Smooth muscle cell (in vitro differentiated cells): ENCODE results near the gene ZNFX1. TPM values are rescaled to one million over a fixed set of nuclear protein-coding genes. Genes with fewer than 3 reads are reported as not detected.
"Not testable (repeated sequence)": the region's sequence is repeated elsewhere in the genome, so short reads cannot be mapped to it uniquely, and the experiment has no call there.

Source experiments
- DNase-seq: peaks from one replicate; lab custom pipeline; 2025; ENCODE audit not compliant: unreplicated experiment; lab: John Stamatoyannopoulos, UW
- H2AFZ ChIP-seq: fragments of 200-600 bp; sonication (generic); 2 replicates; pipeline ENCODE4 v1.6.0; 2016; ENCODE audit warnings: antibody characterized with exemption, low read depth, mild to moderate bottlenecking
- H3F3A ChIP-seq: fragments of 200-600 bp; sonication (generic); 2 replicates; pipeline ENCODE4 v1.6.0; 2017; ENCODE audit warnings: antibody characterized with exemption, low read depth
- H3K27ac ChIP-seq: fragments of 200-600 bp; sonication (generic); 2 replicates; pipeline ENCODE4 v1.5.1; 2016; ENCODE audit warnings: low read depth, mild to moderate bottlenecking
- H3K27me3 ChIP-seq: fragments of 200-600 bp; sonication (generic); 2 replicates; pipeline ENCODE4 v1.6.1; 2016; ENCODE audit warnings: low read depth, mild to moderate bottlenecking
- H3K36me3 ChIP-seq: fragments of 200-600 bp; sonication (generic); 2 replicates; pipeline ENCODE4 v1.5.1; 2016; ENCODE audit warnings: low read depth
- H3K4me1 ChIP-seq: fragments of 200-600 bp; sonication (generic); 2 replicates; pipeline ENCODE4 v1.5.1; 2016; ENCODE audit warnings: low read depth
- H3K4me2 ChIP-seq: fragments of 200-600 bp; sonication (generic); 2 replicates; pipeline ENCODE4 v1.6.0; 2016; ENCODE audit warnings: mild to moderate bottlenecking
- H3K4me3 ChIP-seq: fragments of 200-600 bp; sonication (generic); 2 replicates; pipeline ENCODE4 v1.5.1; 2016; ENCODE audit warnings: mild to moderate bottlenecking
- H3K79me2 ChIP-seq: fragments of 200-600 bp; sonication (generic); 2 replicates; pipeline ENCODE4 v1.6.0; 2016; ENCODE audit warnings: low read depth, mild to moderate bottlenecking
- H3K9ac ChIP-seq: fragments of 200-600 bp; sonication (generic); 2 replicates; pipeline ENCODE4 v1.6.0; 2016; ENCODE audit warnings: low read depth
- H3K9me3 ChIP-seq: fragments of 200-600 bp; sonication (generic); replicated peaks from 2 replicates; pipeline ENCODE4 v1.5.1; 2016; ENCODE audit warnings: low read depth
- H4K20me1 ChIP-seq: fragments of 200-600 bp; sonication (generic); 2 replicates; pipeline ENCODE4 v1.6.0; 2016; ENCODE audit warnings: low read depth
- WGBS: methylation state at CpG from one replicate; pipeline ENCODE4 v1.1.7; 2016; ENCODE audit warnings: low lambda C conversion rate; 5-methylcytosine and 5-hydroxymethylcytosine counted together
- polyA plus RNA-seq: library from polyadenylated mRNA; unstranded; fragments of >200 nt; fragmentation: Nextera tagmentation; extraction: Ambion mirVana; gene quantifications from 2 replicates; pipeline ENCODE4 v1.2.1, GENCODE V29; 2016
- total RNA-seq: library from RNA; depleted of rRNA; stranded (reverse); fragments of >200 nt; gene quantifications from 2 replicates; pipeline ENCODE4 v1.2.3, GENCODE V29; 2014
- TF ChIP-seq, protein P1 (sequence below): fragments of 200-600 bp; sonication (generic); IDR thresholded peaks from 2 replicates; pipeline ENCODE4 v1.5.1; 2017; ENCODE audit warnings: borderline replicate concordance, mild to moderate bottlenecking, antibody characterized with exemption; ENCODE audit not compliant: insufficient read depth, poor library complexity, severe bottlenecking

The ZNFX1 gene
- total and polyA plus RNA-seq, 2 experiments from 2014 or later, result 15.9 to 16.4 TPM

DNA sequence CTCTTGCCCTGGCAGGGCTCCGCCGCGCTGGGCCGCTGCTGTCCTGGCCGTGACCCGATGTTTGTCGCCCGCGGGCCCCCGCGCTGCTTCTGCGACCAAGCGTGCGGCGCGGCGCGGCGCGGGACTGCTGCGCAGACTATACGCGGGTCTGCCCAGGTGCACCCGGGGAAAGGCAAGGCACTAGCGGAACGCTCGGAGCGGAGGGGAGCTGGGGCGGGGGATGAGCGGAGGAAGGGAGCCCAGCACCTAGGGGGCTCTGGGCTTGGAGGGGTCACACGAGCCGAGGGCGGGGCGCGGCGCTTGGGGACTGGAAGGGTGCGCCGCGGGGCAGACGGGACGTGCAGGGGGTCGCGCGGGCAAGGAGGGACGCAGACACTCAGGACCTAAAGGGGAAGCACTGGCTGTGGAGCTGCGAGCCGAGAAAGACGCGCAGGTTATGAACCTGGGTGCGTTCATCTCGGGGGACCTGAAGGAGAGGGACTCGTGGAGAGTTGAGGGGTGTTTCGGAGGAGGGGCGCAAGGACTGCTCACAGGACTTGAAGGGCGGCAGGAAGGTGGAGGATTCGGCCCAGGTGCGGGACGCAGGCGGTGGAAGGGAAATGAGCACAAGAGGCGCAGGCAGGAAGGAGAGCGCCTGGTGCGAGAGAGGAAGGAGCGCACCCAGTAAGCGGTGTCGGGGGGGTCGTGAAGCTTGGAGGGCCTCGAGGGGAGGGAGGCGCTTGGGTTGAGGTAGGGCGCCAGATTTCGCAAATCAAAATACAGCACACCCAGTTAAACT is 40.8 kb upstream of the ZNFX1 start:
- no peaks in the 10 kb centered on the region for H3K9me3 ChIP-seq
- H3K4me1 ChIP-seq, result peaks cover 7% of the 10 kb centered on the region
- WGBS, result 3% methylated on average over 60 of the region's 70 CpGs
- TF ChIP-seq, protein P1, sequence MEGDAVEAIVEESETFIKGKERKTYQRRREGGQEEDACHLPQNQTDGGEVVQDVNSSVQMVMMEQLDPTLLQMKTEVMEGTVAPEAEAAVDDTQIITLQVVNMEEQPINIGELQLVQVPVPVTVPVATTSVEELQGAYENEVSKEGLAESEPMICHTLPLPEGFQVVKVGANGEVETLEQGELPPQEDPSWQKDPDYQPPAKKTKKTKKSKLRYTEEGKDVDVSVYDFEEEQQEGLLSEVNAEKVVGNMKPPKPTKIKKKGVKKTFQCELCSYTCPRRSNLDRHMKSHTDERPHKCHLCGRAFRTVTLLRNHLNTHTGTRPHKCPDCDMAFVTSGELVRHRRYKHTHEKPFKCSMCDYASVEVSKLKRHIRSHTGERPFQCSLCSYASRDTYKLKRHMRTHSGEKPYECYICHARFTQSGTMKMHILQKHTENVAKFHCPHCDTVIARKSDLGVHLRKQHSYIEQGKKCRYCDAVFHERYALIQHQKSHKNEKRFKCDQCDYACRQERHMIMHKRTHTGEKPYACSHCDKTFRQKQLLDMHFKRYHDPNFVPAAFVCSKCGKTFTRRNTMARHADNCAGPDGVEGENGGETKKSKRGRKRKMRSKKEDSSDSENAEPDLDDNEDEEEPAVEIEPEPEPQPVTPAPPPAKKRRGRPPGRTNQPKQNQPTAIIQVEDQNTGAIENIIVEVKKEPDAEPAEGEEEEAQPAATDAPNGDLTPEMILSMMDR, result no peak
- peaks cover 79% of the 10 kb centered on the region for H3K27me3 ChIP-seq
- H3F3A ChIP-seq, result no peaks in the 10 kb centered on the region
- H3K27ac ChIP-seq, result no peak overlapping the region
- no peaks in the 10 kb centered on the region for H4K20me1 ChIP-seq
- peak overlapping the region; percentile 36 for H3K4me3 ChIP-seq
- H3K9ac ChIP-seq, result no peak overlapping the region
- H3K79me2 ChIP-seq, result no peaks in the 10 kb centered on the region
- H2AFZ ChIP-seq, result no peak overlapping the region
- no peak for DNase-seq
- H3K36me3 ChIP-seq, result no peaks in the 10 kb centered on the region
- peak overlapping the region; percentile 37 for H3K4me2 ChIP-seq

DNA sequence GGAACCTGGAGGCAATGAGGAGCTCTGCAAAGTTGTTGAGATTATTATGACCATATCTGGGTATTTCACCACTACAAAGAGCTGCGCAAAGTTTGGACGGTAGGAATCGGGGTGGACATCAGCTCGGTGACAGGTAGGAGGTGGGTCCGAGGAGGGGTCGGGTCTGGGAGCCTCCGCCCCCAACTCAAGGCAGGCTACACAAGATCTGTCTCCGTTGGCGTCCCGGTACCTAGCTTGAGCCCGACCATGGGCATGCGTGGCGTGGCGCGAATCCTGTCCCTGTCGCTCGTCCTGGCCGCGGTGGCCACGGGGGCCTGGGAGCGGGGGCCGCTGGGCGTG is 40.2 kb upstream of the ZNFX1 start:
- Histone ChIP-seq H3K27ac (no peak overlapping the region), H3K4me2 (peak overlapping the region; percentile 37), H3K27me3 (peaks cover 81% of the 10 kb centered on the region), H3K79me2 (no peaks in the 10 kb centered on the region), H3K9me3 (no peaks in the 10 kb centered on the region), H3K4me1 (peaks cover 7% of the 10 kb centered on the region), H2AFZ (no peak overlapping the region), H4K20me1 (no peaks in the 10 kb centered on the region), H3K9ac (no peak overlapping the region), H3F3A (no peaks in the 10 kb centered on the region), H3K36me3 (no peaks in the 10 kb centered on the region), H3K4me3 (peak overlapping the region; percentile 36)
- 13% methylated on average over 23 of the region's 23 CpGs for WGBS
- no peak for DNase-seq
- TF ChIP-seq, protein P1, result no peak

DNA sequence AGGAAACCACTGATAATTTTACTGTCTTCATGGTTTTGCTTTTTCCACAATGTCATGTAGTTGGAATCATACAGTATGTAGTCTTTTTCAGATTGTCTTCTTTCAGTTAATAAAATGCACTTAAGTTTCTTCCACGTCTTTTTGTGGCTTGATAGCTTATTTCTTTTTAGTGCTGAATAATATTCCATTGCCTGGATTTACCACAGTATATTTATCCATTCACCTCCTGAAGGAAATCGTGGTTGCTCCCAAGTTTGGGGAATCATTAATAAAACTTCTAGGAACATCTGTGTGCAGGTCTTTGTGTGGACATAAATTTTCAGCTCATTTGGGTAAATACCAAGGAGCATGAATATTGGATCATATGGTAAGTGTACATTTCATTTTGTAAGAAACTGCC is 38.8 kb upstream of the ZNFX1 start:
- Histone ChIP-seq H3K9ac (no peak overlapping the region), H3F3A (no peaks in the 10 kb centered on the region), H3K4me3 (no peak overlapping the region), H3K4me1 (peaks cover 7% of the 10 kb centered on the region), H3K27ac (no peak overlapping the region), H3K79me2 (no peaks in the 10 kb centered on the region), H3K36me3 (no peaks in the 10 kb centered on the region), H3K4me2 (no peak overlapping the region), H2AFZ (no peak overlapping the region), H3K9me3 (no peaks in the 10 kb centered on the region), H3K27me3 (peaks cover 80% of the 10 kb centered on the region), H4K20me1 (no peaks in the 10 kb centered on the region)
- DNase-seq, result no peak
- TF ChIP-seq, protein P1, result no peak
- WGBS, result 88% methylated on average over 2 of the region's 2 CpGs

DNA sequence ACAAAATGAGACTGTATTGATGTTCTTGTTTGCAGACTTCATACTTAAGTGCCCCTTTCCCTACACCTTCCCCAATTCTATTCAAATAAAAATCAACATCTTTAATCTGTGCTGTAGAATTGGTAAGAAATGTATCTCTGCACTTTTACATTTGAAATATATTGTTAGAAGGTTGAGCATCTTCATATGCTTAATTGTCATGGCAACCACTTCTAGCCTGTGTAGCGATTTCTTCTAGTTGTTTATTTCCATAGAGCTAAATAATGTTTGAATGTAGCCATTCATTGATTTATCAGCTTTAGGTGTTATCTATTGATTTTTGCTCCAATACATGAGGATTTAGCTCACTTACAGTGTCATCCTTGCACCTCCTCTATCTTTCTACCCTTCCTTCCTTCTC is 37.7 kb upstream of the ZNFX1 start:
- TF ChIP-seq, protein P1, result no peak
- Histone ChIP-seq H3K4me2 (no peak overlapping the region), H3K27me3 (peaks cover 69% of the 10 kb centered on the region), H3K4me3 (no peak overlapping the region), H3K27ac (no peak overlapping the region), H3K36me3 (no peaks in the 10 kb centered on the region), H3K79me2 (no peaks in the 10 kb centered on the region), H3K9me3 (no peaks in the 10 kb centered on the region), H4K20me1 (no peaks in the 10 kb centered on the region), H3K4me1 (peaks cover 7% of the 10 kb centered on the region), H2AFZ (no peak overlapping the region), H3K9ac (no peak overlapping the region), H3F3A (no peaks in the 10 kb centered on the region)
- WGBS, result 95% methylated on average over 1 of the region's 1 CpG
- DNase-seq, result no peak

DNA sequence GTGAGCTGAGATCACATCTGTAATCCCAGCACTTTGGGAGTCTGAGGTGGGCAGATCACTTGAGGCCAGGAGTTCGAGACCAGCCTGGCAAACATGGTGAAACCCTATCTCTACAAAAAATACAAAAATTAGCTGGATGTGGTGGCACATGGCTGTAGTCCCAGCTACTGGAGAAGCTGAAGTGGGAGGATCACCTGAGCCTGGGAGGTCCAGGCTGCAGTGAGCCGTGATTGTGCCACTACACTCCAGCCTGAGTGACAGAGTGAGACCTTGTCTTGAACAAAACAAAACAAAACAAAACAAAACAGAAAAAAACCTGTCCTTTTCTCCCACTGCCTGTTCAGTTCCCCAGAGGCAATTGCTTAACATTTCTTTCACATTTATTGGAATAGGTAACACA is 36.2 kb upstream of the ZNFX1 start:
- peaks cover 54% of the 10 kb centered on the region for H3K27me3 ChIP-seq
- not testable (repeated sequence) for H3K4me3 ChIP-seq, H3K79me2 ChIP-seq, H3F3A ChIP-seq, H3K36me3 ChIP-seq, DNase-seq, H3K4me1 ChIP-seq, H2AFZ ChIP-seq, H3K9ac ChIP-seq, H3K4me2 ChIP-seq, H4K20me1 ChIP-seq, H3K27ac ChIP-seq, H3K9me3 ChIP-seq
- WGBS, result 84% methylated on average over 2 of the region's 2 CpGs
